ENCODE measurements around the gene S100A14. TPM values are rescaled to one million over a fixed set of nuclear protein-coding genes. Genes with fewer than 3 reads are reported as not detected.
"Not testable (repeated sequence)": the region's sequence is repeated elsewhere in the genome, so short reads cannot be mapped to it uniquely, and the experiment has no call there.

The S100A14 gene
- total RNA-seq = 51.3 TPM

DNA sequence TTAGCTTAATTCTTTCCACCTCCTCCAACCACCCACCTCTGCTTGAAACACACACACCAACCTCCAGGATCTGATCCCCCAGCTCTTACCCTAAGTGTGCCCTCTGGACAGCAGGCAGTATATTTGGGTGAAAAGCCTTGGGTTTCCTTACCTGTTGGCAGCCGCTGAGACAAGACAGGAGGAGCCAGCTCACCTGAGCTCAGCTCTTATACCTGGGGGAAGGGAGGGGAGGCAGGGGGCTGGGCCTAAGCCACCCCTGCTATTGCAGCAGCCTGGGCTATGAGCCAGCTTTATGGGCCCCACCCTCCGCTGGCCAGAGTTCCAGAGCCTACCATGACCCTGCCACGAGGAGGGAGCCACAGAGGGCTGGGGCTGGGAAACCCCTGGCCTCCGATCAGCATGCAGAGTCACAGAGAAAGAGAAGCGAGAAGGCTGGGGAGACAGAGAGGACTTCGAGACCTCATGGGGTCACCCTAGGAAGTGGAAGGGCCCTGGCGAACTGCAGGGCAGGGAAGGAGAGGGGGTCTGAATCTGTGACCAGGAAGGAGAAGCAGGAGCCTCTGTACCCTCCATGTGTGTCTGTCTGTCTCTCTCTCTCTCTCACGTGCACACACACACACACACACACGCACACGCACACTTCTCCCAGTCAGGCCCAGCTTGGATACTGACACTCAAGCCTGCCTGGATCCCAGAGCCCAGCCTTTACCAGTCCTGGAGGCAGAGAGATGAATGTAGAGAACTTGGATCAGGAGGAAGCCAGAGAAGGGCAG is at the start of gene S100A14:
Gene S100A14 (minus strand): TSS at position 182 of the 773 bp plus-strand sequence. CDS start 467 bp downstream, outside the sequence.
- peak; percentile 77 for DNase-seq (ENCODE audit: low spot score)

DNA sequence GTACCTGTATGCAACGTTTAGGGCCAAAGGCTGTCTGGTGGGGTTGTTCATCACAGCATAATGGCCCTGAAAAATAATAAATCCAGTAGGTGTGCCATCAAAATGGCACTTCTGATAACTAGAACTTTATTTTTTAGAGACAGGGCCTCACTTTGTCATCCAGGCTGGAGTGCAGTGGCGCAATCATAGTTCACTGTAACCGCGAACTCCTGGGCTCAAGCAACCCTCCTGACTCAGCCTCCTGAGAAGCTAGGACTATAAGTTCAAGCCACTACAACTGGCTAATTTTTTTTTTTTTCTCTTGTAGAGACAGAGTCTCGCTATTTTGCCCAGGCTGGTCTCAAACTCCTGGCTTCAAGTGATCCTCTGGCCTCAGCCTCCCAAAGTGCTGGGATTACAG is 47.1 kb upstream of the S100A14 start:
- no peak for DNase-seq (ENCODE audit: low spot score)

DNA sequence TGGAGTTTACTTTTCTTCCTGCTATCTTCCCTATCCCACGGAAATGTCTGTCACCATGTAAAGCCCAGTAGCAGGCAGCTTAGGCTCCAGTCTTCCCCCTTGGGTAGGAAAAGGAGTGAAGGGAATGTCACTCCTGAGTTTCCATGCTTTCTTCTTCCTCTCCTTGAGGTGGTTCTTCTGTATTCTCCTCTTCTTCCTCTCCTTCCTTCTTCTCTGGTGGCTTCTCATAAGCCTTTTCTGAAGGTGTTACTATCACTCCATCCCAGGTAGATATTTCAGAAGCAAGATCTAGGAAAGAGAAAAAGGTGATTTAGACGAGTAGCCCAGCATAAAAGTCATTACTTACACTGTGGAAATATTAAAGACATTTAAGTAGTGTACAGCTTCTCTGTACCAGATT is 46.1 kb upstream of the S100A14 start:
- no peak for DNase-seq (ENCODE audit: low spot score)

DNA sequence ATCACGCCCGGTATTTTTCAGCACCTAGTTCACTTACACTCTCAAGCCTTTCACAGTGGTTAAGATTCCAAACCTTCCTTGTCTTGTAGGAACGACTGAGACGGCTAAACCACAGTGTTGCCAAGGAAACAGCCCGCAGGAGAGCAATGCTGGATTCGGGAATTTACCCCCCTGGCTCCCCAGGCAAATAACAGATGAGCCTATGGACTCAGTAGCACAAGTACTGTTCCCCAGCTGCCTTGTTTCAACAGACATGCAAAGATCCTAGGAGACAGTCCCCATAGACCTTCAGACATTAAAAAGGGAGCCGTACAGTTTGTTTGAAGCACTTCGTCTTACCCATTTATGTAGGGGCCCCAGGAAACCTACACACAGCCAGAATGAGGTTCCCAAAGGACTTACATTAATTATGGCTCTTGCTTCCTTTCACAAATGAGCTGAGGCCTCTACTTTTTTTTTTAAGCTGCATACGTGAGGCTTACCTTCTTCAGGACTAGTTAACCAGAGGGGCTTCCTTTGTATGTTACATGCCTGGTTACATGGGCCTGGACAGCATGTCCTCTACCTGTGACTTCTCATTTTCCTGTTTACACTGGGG is 45.1 kb upstream of the S100A14 start:
- DNase-seq (ENCODE audit: low spot score) = no peak

DNA sequence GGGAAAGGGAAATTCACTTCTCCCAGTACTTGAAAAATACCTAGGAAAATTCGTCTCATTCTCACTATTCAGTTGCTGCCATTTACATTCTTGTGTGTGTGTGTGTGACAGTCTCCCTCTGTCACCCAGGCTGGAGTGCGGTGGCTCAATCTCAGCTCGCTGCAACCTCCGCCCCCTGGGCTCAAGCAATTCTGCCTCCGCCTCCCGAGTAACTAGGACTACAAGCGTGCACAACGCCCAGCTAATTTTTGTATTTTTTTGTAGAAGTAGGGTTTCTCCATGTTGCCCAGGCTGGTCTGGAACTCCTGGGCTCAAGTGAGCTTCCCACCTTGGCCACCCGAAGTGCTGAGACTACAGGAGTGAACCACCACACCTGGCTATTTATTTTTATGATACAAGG is 43.5 kb upstream of the S100A14 start:
- DNase-seq (ENCODE audit: low spot score) = no peak

DNA sequence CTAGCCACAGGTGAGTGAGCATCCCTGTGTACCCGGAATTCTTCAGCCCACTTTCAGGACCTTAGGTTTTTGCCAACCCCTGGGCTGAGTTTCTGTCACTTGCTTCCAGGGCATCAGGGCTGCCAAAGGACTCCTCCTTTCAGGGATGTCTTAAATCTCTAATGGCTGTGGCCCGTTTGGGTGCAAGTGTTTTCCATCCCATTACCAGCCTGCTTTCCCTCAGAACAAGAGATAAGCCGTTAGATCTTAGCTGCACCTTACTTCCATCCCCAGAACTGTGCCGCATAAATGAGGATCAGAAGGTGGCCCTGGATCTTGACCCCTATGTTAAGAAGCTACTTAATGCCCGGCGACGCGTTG is 43.0 kb upstream of the S100A14 start:
- DNase-seq (ENCODE audit: low spot score) = no peak

DNA sequence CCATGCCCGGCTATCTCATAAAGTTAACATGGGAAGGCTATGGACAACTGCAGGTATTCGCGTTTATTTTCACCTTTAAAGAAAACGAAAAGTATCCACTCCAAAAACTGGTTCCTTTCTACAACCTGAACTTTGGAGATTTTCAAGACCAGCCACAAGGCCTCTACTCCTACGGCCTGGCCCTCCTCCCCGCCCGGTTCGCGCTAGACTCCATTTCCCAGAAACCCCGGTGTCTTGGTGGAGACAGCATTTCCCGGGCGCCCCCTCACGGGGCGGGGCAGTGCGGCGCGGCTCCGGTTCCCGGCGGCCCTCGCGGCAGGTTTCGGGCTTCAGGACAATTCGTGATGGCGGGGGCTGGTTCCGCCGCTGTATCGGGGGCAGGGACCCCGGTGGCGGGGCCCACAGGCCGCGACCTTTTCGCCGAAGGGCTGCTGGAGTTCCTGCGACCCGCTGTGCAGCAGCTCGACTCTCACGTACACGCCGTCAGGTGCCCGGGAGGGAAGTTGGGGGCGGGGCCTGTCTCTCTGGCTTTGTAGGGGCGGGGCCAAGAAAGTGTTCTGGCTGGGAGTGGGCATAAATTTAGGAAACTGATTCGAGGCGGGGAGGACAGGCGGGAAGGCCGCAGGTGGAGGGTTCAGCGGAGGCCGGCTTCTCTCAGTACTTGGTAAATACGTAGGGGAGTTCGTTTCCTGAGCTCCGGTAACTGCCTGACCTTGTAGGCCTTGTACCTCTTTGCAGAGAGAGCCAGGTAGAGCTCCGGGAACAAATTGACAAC is 42.5 kb upstream of the S100A14 start, which contains the start of gene SNAPIN:
Gene SNAPIN (plus strand): TSS at position 304 of the 775 bp plus-strand sequence. CDS start 41 bp downstream, at position 345.
- DNase-seq (ENCODE audit: low spot score) = peak; percentile 94

DNA sequence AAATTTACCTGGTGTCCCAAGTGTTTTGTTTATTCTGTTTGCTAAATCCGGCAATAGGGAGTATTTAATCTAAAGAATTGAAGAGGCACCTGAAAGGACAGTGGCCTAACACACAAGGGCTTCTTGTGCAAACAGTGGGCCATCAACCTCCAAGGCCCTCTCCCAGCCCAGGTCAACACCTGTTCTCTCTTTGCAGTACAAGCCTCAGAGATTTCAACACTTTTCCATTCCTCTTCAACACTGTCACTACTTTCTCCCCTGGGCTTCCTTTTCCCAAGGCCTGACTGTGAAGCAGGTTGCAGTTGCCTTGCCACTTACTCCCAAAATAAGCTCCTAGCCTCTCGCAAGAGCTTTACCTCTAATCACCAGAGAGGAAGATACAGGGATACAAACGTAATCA is 39.2 kb upstream of the S100A14 start:
- DNase-seq (ENCODE audit: low spot score) = no peak

DNA sequence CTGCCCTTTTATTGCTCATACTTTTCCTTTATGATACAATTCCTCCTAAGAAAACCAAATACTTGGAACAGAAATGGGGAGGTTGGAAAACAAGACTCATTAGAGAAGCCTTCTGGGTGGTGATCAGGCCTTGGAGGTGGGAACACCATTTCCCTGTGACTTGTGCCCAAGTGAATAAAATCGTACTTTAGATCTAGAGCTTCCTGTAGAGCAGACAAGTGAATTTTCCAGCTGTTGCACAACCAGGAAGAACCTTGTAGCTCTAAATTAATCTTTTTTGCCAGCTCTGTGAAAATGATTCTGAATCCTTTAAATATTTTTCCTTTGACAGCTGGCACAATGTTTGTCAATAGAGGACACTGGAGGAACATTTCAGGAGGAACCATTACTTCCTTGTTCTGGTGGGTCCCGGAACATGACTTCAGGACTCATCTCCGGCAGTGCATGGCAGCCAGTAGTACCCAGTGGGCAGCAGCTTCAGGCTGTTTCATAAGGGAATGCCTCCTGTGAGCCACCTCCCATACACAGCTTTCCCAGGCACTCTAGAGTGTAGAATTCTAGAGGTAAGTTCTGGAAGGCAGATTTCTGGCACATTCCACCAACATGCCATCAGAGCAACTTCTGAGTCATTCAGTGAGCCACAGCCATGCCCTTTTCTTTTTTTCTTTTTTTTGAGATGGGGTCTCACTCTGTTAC is 36.8 kb upstream of the S100A14 start:
- no peak for DNase-seq (ENCODE audit: low spot score)

DNA sequence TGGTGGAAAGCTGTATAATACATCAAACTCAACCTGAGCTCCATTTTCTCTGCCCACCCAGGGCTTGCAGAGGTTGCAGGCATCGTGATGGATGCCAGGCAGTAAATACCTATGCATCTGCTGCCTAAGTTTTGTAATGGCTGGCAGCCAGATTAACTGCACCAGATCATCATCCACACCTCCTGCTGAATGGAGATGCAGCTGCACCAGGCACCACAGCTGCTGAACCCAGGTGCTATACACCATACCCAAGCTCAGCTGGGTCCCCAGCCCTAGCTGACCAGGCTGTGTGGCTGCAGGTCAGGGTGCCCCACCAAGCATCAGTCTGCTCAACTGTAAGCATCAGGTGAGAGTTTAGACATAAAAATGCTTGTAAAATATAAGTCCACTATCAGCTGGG is 35.6 kb upstream of the S100A14 start:
- DNase-seq (ENCODE audit: low spot score) = no peak

DNA sequence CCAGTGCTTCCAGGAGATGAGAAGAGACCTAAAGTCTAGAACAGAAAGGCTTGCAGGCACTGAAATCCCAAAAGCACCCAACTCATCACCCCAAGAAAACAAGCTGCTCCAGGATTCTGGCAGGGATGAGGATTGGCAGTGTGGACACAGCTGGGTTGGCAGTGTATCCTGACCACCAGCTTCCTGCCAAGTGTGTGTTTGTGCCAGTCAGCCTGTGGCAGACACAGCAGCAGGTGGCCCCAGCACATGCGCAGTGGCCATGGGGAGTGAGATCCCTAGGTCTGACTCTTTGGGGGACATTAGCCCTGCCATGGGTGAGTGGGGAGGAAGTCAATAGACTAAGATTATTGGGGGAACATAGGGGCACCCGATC is 33.7 kb upstream of the S100A14 start:
- DNase-seq (ENCODE audit: low spot score) = no peak

DNA sequence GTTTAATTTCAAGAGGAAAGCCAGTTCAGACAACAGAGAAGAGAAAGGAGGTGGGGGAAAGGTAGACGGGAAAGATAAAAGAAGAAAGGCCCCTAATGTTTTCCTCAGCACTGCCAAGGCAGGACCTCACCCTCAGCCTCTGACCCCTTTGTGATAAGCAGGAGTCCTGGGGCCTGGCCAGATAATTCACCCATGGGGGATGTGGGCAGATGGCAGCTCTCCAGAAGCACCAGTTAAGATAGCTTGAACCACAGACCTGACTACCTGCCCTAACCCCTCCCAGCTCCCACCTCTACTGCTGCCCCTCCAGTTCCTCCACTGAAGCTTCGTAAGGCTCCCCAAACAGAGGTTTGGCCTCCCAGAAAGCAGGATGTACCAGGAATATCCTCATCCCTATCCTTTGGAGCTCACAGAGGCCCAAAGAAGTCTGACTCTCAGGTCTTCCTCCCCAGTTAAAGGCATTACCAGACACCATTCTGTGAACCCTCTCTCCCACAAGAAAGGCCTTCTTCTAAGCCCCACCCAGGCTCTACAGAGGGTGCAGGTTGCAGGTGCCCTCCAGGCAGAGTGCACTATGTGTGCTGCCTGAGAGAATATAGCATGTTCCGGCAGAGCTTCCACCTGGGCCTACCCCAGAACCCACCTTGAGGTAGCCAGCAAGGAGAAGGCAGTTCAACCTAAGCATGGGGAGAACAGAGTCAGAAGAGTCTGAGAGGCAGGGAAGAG is 33.2 kb upstream of the S100A14 start:
- no peak for DNase-seq (ENCODE audit: low spot score)

DNA sequence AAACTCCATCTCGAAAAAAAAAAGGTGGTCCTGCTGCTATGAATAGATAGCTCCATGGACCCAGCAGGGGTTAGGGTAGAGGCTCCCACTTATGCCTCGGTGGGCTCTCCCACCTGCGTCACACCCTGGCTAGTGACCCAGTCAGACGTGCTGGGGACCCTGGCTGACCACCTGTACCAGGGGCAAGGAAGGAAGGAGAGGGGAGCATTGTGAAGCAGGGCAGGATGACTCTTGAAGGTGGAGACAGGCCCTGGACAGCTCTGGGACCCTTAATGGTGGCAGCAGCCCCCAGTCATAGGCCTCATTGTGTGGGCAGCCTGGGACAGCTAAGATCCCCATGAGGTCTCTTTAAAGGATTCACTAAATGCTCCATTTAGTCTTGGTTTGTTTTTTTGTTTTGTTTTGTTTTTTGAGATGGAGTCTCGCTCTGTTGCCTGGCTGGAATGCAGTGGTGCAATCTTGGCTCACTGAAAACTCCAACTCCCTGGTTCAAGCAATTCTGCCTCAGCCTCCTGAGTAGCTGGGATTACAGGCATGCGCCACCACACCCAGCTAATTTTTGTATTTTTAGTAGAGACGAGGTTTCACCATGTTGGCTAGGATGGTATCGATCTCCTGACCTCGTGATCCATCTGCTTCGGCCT is 32.0 kb upstream of the S100A14 start:
- no peak for DNase-seq (ENCODE audit: low spot score)

DNA sequence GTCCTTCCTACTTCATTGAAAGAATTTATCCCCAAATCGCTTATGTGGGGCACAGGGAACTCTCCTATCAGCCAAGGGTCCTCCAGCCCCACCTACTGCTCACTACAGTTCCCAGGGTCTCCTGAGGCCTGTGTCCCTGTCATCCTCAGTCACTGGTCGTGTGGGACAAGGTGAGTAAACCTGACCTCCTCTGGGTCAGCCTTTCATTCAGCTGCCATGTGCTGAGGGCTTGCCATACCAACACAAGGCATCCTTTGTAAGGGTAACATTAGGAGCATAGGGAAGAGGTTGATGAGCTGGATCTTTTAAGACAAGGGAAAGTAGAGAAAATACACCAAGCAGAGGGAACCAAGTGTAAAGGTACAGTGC is 31.2 kb upstream of the S100A14 start:
- DNase-seq (ENCODE audit: low spot score) = no peak

DNA sequence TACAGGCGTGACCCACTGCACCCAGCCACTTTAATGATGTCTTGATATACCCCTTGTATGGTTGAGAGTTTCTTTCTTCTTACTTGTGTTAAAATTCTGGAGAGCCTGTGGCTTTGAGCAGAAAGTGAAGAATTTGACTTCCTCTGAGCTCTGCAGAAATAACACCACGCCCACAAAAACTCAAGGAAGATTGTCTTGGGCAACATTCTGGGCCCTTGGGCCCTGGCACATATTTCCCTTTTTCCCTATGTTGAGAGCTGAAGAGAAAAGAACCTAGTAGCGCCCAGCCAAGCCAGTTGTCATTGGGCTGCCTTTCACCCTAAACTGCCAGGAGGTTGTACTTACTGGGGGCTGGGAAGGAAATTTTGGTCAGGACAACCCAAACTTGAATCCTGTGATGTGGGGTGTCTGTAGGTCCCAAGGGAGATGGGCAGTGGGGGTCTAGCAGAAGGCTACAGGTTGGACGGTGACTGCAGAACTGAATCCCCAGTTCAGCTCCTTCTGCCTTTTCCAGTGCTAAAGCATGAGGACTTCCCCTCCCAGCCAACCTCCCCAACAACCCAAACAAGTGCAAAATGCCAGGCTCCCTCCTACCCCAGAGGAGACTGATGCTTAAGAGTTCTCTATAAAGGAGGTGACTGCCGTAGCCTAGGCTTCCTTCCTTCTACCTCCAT is 30.7 kb upstream of the S100A14 start:
- no peak for DNase-seq (ENCODE audit: low spot score)

DNA sequence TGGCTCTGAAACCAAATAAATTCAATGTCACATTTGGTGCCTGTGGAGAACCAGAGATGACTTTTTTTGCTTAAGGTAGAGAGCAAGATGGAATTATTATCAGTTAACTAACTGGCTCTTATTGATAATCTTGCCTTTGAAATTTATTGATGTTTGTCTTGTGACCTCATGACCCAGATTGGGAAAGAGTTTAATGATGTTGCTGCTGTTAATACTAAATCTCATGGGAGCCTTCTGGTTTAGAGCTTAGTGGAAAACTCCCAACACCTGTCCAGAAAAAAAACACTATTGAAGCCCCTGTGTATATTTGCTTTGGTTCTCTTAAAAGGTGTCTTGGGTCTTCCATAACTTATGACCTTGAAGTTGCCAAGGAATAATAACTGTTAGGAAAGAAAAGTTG is 27.7 kb upstream of the S100A14 start:
- DNase-seq (ENCODE audit: low spot score) = no peak

DNA sequence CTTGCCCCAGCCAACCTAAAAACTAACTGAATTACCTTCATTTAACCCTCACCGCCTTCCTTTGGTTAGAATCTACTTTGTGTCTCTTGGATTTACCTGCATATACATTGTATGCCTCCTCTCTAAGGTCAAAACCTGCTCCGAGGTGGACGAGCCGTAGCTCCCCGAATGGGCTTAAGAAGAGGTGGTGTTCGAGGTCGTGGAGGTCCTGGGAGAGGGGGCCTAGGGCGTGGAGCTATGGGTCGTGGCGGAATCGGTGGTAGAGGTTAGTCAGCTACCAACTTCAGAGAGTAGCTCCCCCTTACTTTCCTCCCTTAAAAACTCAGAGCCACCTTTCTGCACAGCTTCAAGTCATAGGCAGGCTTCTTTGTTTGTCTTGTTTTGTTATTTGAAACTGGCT is 27.0 kb upstream of the S100A14 start:
- no peak for DNase-seq (ENCODE audit: low spot score)

DNA sequence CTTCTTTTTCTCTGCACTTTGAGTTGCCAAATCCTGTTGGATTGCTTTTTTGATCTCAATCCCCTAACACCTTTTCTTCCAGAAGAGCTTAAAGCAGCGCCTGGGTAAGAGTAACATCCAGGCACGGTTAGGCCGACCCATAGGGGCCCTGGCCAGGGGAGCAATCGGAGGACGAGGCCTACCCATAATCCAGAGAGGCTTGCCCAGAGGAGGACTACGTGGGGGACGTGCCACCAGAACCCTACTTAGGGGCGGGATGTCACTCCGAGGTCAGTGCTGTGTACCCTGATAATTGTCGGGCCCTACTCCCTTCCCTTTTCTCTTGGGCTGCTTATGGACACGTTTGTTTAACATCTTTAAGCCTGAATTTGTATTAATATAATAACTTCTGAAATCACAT is 26.0 kb upstream of the S100A14 start:
- no peak for DNase-seq (ENCODE audit: low spot score)

DNA sequence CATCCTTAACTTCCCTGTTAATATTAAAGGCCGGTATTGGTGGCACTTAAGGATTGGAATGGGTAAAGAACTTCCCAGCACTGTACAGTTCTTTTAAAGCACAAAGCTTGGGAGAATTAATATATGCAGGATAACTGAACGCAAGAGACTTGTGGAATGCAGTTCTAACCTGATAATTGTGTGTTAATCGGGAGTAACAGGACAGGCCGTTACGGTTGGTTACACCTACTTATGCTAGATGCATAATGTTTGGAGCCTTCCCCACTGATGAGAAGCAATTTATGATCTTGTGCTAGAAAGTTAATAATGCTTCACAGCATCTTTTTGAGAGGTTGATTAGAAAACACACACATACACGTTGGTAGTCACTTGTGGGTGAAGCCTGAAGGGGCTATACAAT is 24.7 kb upstream of the S100A14 start:
- no peak for DNase-seq (ENCODE audit: low spot score)

DNA sequence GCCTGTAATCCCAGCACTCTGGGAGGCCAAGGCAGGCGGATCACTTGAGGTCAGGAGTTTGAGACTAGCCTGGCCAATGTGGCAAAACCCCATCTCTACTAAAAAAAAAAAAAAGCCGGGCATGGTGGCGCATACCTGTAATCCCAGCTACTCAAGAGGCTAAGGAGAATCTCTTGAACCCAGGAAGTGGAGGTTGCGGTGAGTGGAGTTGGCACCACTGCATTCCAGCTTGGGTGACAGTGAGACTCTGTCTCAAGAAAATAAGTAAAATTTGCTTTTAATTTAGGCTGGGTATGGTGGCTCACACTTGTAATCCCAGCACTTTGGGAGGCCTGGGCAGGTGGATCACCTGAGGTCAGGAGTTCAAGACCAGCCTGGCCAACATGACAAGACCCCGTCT is 24.1 kb upstream of the S100A14 start:
- not testable (repeated sequence) for DNase-seq (ENCODE audit: low spot score)

DNA sequence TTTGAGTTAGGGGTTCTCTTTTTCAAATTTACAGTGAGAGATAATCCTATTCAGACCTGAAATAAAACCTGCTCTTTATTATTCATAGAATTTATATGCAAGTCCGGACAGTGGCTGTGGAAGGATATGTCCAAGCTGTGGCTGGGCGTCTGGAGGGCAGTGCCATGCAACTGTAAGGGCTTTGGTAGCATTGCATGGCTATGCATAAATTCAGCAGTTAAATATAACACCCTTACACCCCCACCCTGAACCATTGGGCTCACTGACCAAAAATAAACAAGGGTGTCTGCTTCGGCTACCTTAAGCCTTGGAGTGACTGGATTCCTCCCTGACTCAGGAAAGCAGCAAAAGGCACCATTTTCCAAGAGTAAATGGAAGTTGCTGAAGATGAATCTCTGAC is 23.2 kb upstream of the S100A14 start:
- DNase-seq (ENCODE audit: low spot score) = no peak

Data from ureter (tissue), 1 donor.